CD4-positive, alpha-beta T cell treated with Interleukin-15 for 1 hour (primary cell): ENCODE data around the gene MARS2.
"Not testable (repeated sequence)": the region's sequence is repeated elsewhere in the genome, so short reads cannot be mapped to it uniquely, and the experiment has no call there.

Experiments used
- DNase-seq: peaks from one replicate; pipeline ENCODE4 v3.0.0-alpha.2; 2020

The MARS2 gene

DNA sequence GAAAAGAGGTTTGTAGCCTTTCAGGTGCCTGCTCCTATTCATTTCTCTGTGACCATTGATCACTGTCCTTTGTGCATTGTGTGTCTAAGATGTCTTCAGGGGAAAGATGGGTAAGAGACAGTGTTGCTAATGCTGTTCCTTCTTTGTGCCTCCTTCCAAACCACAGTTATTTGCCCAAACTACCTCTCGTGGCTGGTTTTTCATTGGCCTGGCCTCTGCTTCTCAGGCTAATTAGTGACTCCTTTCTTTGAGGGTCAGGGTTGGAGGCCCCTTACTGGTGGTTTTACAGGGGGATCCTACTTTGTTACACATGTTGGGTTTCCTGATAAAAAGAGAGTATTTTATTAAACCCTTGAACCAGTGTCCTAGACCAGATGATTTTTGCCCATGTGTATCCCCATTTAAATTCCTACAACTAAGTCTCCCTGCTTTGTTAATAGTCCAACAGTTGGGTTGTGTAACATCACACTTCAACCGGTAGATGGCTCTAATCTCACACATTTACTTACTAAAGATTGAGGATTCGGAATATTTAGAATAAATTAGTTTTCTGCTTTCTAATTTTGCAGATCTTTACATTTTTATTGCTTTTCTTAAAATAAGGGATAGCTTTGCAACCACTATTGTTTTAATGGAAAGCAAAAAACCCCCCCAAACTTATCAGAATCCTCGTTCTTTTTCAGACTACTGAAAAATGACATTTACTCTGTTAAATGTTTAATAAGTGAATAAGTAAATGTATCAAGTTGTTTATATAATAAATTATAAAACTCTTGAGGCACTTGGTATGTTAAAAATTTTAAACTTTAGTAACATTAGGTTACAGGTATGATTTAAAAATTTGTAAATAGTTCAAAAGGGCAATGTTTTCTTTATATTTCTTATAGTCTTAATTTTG is 2.4 kb downstream of the MARS2 start:
- DNase-seq = no peak

DNA sequence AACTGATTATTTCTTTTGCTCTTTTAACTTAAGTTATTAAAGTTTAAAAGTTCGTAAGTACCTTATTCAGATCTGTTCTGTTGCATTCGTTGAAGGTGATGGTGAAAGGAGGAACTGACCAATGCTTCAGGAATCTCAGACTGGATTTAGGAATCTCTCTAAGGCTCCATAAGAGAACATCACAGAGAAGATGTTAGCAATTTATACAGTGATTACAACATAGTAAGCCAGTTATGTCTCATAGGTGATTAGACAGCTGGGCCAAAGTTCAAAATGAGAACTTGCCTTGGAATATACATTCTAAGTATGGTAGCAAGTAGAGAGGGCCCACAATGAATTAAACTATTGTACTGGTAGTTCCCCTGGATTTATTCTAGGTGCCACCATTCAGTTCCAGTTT is 3.2 kb downstream of the MARS2 start:
- DNase-seq = no peak

DNA sequence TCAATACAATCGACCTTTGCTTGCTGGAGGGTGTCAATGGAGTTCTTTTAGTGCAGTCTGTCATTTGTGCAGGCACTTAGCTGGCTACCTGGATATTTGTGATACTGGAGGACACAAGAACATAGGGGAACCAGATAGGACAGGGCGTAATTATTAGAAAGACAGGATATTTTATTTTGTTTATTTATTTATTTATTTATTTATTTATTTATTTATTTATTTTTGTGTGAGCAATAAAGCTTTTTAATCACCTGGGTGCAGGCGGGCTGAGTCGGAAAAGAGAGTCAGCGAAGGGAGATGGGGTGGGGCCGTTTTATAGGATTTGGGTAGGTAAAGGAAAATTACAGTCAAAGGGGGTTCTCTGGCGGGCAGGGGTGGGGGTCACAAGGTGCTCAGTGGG is 4.0 kb downstream of the MARS2 start:
- not testable (repeated sequence) for DNase-seq

DNA sequence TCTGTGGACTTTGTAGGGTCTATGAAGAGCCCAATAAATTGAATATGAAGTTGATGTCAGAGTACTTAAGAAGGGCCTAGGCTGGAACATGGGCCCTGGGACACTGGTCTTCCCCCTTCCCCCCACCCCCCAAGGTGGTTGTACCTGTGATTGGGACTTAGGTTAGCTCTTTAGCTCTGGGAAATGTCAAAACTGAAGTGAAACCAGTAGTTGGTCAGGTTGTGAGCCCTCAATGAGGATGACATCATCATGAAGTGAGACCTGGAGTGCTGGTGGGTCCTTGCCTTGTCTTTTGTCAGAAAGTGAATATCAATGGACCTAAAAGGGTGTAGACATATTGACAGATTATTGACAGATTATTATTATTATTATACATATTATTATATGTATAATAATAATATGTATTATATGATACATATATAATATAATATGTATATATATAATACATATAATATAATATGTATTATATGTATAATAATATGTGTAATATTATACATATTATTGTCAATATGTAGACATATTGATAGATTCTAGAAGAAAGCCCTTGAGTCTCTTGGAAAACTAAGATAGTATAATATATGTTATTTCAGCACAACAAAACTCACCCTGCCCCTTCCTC is 5.4 kb downstream of the MARS2 start:
- no peak for DNase-seq

DNA sequence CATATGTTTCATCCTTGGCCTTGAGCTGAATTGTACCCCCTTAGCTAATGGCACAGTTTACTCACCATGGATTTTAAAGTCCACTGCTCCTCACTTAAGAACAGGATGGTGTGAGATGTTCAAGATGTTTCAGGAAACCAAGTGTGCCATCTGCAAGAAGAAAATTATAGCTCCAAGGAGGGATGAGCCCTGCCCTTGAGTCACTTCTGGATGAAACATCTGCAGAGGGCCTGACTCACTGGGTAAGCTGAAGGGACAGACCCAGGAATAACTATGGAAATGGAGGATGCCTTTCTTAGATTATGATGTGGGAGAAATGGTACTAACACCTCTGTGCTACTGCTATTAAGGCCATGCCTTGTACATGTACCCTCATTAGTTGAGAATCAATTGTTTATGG is 6.4 kb downstream of the MARS2 start:
- DNase-seq = no peak

DNA sequence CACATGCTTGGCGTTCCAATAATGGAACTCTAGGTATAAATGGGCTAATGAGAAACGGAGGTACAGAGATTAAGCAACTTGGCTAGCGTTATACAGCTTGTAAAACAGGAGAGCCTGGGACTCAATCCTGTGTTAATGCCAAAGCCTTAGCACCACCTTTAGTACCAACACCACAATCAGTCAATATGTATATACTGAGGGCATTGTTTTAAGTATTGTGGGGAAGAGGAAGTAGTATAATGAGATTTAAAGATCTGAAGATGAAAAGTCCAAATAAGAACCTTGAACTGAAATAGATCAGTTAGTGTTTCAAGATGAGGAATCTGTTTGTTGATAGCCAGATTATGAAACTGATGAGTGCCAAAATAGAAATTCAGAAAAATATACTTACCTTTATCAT is 8.1 kb downstream of the MARS2 start:
- DNase-seq = no peak

DNA sequence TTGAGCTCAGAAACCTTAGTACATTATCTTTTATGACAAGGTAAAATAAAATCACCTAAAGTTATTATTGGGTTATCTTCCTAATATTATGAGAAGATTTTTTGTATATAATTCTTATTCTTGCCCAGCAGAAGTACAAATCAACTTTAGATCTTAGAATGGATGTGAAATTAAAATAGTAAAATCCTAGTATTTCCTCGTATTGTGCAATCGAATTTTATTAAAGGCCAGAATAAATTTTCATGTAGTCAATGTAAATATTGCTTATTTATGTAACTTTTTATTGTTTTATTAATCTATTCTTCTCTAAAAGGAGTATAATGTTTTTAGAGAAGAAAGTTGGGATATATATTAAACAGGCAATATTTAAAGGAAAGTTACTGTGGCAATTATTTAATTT is 12.7 kb downstream of the MARS2 start:
- no peak for DNase-seq

DNA sequence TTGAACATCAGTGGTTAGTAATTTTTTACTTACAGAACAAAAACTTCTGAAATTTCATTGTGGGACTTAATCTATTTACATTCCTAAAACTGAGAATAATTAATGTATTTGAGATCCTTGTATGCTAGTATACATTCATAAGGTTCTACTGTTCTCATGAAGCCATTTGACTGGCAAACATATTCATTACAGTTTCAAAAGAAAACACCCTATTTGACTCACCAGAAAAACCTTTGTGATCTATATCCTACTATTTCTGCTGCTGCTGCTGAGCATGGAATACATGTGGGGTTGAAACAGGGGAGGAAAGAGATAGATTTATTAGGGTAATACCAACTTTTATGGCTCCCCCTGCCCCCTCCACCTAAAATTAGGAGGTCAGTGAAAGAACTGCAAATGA is 21.8 kb downstream of the MARS2 start:
- no peak for DNase-seq

DNA sequence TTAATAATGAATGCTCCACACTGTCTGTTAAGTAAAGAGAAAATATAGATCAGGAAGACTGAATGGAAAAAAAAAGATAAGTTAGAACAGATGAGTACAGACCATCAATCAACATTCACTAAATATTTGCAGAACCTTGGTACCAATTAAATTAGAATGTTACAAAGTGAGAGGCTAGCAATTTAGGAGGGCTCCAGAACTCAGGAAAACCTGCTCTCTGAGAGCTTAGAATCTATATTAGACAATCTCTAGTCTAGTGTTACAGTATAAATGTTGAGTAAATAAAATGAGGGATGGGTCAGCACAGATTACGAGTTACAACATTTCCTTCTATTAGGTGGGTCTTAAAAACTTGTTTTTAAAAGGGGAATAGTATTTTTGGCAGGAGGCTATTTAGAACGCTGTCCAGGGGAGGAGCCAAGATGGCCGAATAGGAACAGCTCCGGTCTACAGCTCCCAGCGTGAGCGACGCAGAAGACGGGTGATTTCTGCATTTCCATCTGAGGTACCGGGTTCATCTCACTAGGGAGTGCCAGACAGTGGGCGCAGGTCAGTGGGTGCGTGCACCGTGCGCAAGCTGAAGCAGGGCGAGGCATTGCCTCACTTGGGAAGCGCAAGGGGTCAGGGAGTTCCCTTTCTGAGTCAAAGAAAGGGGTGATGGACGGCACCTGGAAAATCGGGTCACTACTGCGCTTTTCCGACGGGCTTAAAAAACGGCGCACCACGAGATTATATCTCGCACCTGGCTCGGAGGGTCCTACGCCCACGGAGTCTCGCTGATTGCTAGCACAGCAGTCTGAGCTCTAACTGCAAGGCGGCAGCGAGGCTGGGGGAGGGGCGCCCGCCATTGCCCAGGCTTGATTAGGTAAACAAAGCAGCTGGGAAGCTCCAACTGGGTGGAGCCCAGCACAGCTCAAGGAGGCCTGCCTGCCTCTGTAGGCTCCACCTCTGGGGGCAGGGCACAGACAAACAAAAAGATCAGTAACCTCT is 23.7 kb downstream of the MARS2 start:
- DNase-seq = not testable (repeated sequence)

DNA sequence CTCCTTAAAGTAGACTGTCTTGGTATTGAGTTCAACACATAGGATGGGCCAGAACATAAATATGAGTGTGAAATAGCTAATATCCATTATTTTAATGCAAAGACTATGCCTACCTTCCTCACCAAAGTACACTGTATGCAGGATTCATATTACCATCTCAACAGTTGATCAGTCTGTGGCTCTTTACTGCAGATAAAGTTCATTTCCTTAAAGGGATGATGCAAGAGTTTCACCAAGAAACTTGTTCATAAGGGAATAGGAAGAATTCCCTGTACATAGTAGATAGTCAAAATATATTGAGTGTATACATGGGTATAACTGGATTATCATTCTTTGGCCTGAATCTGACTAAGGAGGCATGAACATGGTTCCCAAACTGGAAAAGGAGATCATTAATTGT is 35.0 kb downstream of the MARS2 start:
- no peak for DNase-seq
